ENCODE data around the gene SORCS2. TPM values are rescaled to one million over a fixed set of nuclear protein-coding genes. Genes with fewer than 3 reads are reported as not detected.

The SORCS2 gene
- polyA plus RNA-seq, 3 donors: 0.46 to 0.55 TPM; not detected in 1

DNA sequence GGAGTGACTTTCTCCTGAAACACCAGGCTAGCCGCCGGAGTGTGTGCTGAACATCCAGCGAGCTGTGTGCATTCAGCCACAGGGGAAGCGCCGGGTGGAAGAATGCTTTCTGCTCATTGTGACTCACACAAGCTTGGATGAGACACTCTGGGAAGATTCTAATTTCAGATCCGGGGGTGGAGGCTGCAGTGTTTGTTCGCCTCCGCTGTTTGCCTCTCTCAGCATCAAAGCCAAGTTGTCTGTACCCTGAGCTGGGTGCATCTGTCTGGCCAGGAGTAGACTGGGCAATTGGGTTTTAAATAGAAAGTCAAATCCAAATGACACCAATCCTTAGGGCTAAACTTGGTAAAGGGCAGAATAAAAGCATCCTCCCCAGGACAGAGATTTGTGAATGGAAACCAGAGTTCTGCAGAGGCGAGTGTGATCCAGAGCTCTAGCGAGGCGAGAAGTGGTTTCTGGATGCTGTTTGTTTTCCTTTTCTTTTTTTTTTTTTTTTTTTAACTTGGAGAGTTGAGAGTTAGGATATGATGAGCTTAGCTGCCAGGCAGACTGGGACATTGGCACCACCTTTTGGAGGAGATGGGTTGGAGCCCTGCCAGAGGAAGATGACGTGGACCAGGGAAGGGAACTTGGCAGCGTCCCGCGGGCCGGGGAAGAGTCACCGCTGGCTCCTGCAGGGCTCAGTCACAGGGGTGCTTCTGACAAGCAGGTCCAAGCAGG is 438.4 kb downstream of the SORCS2 start:
- WGBS (ENCODE audit: insufficient coverage): 80% methylated on average over 16 of the region's 17 CpGs
- H3K36me3 Mint-ChIP-seq: peaks cover 2 to 3% of the 10 kb centered on the region in 2 donors

DNA sequence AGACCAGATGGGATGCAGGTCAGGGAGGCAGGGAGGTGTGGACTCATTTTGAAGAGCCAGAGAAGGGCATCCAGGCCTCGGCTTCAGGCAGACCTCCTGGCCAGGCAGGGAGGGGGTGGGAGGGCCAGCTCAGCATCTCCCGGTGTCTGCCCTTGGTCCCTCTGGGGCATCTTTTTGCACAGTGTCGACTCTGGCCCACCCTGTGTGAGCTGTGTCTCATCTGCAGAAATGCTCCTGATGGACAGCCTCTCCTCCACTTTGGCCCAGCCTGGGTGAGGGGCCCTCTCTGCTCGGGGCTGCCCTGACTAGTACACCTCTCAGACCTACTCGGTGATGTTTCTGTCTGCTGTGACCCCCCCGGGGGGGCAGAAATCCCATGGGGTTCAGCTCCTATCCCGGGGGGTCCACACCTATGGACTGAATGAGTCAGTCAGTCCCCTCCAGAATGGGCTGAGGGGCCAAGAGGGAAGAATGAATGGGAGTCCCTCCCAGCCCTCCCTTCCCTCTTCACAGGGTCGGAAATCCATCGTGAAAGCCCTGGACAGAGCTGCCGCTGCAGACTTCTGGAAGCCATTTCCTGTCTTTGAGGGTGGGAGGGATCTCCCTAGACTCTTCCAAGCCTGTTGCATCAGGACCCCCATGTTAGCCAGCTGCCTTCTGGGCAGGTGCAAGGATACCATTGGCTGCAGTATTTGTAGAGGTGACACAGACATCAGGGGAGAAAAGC is 439.1 kb downstream of the SORCS2 start:
- TF ChIP-seq, protein P1, sequence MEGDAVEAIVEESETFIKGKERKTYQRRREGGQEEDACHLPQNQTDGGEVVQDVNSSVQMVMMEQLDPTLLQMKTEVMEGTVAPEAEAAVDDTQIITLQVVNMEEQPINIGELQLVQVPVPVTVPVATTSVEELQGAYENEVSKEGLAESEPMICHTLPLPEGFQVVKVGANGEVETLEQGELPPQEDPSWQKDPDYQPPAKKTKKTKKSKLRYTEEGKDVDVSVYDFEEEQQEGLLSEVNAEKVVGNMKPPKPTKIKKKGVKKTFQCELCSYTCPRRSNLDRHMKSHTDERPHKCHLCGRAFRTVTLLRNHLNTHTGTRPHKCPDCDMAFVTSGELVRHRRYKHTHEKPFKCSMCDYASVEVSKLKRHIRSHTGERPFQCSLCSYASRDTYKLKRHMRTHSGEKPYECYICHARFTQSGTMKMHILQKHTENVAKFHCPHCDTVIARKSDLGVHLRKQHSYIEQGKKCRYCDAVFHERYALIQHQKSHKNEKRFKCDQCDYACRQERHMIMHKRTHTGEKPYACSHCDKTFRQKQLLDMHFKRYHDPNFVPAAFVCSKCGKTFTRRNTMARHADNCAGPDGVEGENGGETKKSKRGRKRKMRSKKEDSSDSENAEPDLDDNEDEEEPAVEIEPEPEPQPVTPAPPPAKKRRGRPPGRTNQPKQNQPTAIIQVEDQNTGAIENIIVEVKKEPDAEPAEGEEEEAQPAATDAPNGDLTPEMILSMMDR (IDR thresholded peaks at IDR 0.05): no peak

More for the DNA sequence above, 438.4 kb downstream of the SORCS2 start:
- H3K27me3 Mint-ChIP-seq (ENCODE audit: low read depth in 3 of 3): peaks cover 13 to 32% (median 23%) of the 10 kb centered on the region in 3 donors
- H3K4me1 Mint-ChIP-seq: peaks cover 35% of the 10 kb centered on the region
- H3K9ac ChIP-seq (ENCODE audit: insufficient read depth, low read length, poor library complexity, severe bottlenecking): no peak overlapping the region
- no peaks in the 10 kb centered on the region for H3K36me3 ChIP-seq (replicated peaks in 1 of 2; ENCODE audit: control insufficient read depth in 1 of 2, insufficient read depth in 2 of 2, low read length in 2 of 2)
- no peak overlapping the region for H3K4me2 ChIP-seq (replicated peaks; ENCODE audit: extremely low read depth, low read length, poor library complexity, severe bottlenecking)
- H3K27ac ChIP-seq (ENCODE audit: low read depth in 1 of 2, low read length in 2 of 2): no peak overlapping the region
- H4K20me1 ChIP-seq (ENCODE audit: insufficient read depth, low read length): no peaks in the 10 kb centered on the region
- H3K79me2 ChIP-seq (ENCODE audit: insufficient read depth, low read length): no peaks in the 10 kb centered on the region
- H3K4me1 ChIP-seq (ENCODE audit: control insufficient read depth in 1 of 2, insufficient read depth in 2 of 2, low read length in 2 of 2): peaks cover 17 to 21% of the 10 kb centered on the region in 2 donors
- peaks cover 0 to 26% (median 14%) of the 10 kb centered on the region in 7 donors for H3K9me3 Mint-ChIP-seq
- no peak overlapping the region for H2AFZ ChIP-seq (ENCODE audit: insufficient read depth, low read depth, low read length, poor library complexity, severe bottlenecking)
- peak overlapping the region in 1 of 2 donors; percentile 11 for H3K4me3 Mint-ChIP-seq
- no peak overlapping the region for H3K4me3 ChIP-seq (replicated peaks in 1 of 3; ENCODE audit: low read depth in 2 of 3, low read length in 3 of 3)
- H3K27me3 ChIP-seq (ENCODE audit: control insufficient read depth in 2 of 2, insufficient read depth in 2 of 2, low read length in 2 of 2): peaks cover 0 to 2% of the 10 kb centered on the region in 2 donors
- peaks cover 6 to 16% of the 10 kb centered on the region in 2 donors for H3K9me3 ChIP-seq (replicated peaks in 1 of 2; ENCODE audit: control insufficient read depth in 1 of 2, insufficient read depth in 1 of 2, low read length in 2 of 2)
- TF ChIP-seq, protein P1 (IDR thresholded peaks at IDR 0.05): no peak
- intact Hi-C loops (cut with micrococcal nuclease): loop anchor here in 1 of 2 donors (10.0 kb wide), 1 partner anchor 46 kb away; no protein-coding TSS in a partner anchor
- peak in 1 of 3 donors; percentile 44 for DNase-seq
- peak overlapping the region in 1 of 7 donors; percentile 13 for H3K27ac Mint-ChIP-seq

More for the DNA sequence above, 439.1 kb downstream of the SORCS2 start:
- intact Hi-C loops (cut with micrococcal nuclease): loop anchor here in 1 of 2 donors (10.0 kb wide), 1 partner anchor 47 kb away; no protein-coding TSS in a partner anchor
- H3K36me3 ChIP-seq (replicated peaks in 1 of 2; ENCODE audit: control insufficient read depth in 1 of 2, insufficient read depth in 2 of 2, low read length in 2 of 2): no peaks in the 10 kb centered on the region
- peak overlapping the region in 1 of 2 donors; percentile 46 for H3K4me3 Mint-ChIP-seq
- no peak for DNase-seq
- peaks cover 13 to 32% (median 23%) of the 10 kb centered on the region in 3 donors for H3K27me3 Mint-ChIP-seq (ENCODE audit: low read depth in 3 of 3)
- 83% methylated on average over 3 of the region's 10 CpGs for WGBS (ENCODE audit: insufficient coverage)
- H3K9me3 Mint-ChIP-seq: peaks cover 0 to 26% (median 14%) of the 10 kb centered on the region in 7 donors
- H3K9ac ChIP-seq (ENCODE audit: insufficient read depth, low read length, poor library complexity, severe bottlenecking): no peak overlapping the region
- peaks cover 0 to 2% of the 10 kb centered on the region in 2 donors for H3K27me3 ChIP-seq (ENCODE audit: control insufficient read depth in 2 of 2, insufficient read depth in 2 of 2, low read length in 2 of 2)
- H3K9me3 ChIP-seq (replicated peaks in 1 of 2; ENCODE audit: control insufficient read depth in 1 of 2, insufficient read depth in 1 of 2, low read length in 2 of 2): peaks cover 6 to 16% of the 10 kb centered on the region in 2 donors
- no peak overlapping the region for H3K4me3 ChIP-seq (replicated peaks in 1 of 3; ENCODE audit: low read depth in 2 of 3, low read length in 3 of 3)
- H3K79me2 ChIP-seq (ENCODE audit: insufficient read depth, low read length): no peaks in the 10 kb centered on the region
- H3K27ac ChIP-seq (ENCODE audit: low read depth in 1 of 2, low read length in 2 of 2): no peak overlapping the region
- H3K27ac Mint-ChIP-seq: peak overlapping the region in 2 of 7 donors; percentile 11 to 37
- H3K4me1 Mint-ChIP-seq: peaks cover 43% of the 10 kb centered on the region
- peaks cover 24 to 29% of the 10 kb centered on the region in 2 donors for H3K4me1 ChIP-seq (ENCODE audit: control insufficient read depth in 1 of 2, insufficient read depth in 2 of 2, low read length in 2 of 2)
- H2AFZ ChIP-seq (ENCODE audit: insufficient read depth, low read depth, low read length, poor library complexity, severe bottlenecking): no peak overlapping the region
- H4K20me1 ChIP-seq (ENCODE audit: insufficient read depth, low read length): no peaks in the 10 kb centered on the region
- H3K4me2 ChIP-seq (replicated peaks; ENCODE audit: extremely low read depth, low read length, poor library complexity, severe bottlenecking): no peak overlapping the region
- peaks cover 2 to 3% of the 10 kb centered on the region in 2 donors for H3K36me3 Mint-ChIP-seq

All from CD14-positive monocyte (primary cell).